Esophagus muscularis mucosa (tissue), 4 donors: ENCODE measurements around the gene TMEM151A.

Experiments
- EP300 ChIP-seq: sonication (generic); formaldehyde crosslinking; IDR thresholded peaks from one replicate; pipeline ENCODE4 v1.6.1; 2017; ENCODE audit warnings: antibody characterized with exemption
- POLR2AphosphoS5 ChIP-seq, 2 donors: sonication (generic); formaldehyde crosslinking; IDR thresholded peaks; one replicate each; pipeline ENCODE4 v1.6.1; 2017; ENCODE audit warnings: antibody characterized with exemption in 2 of 2
- TF ChIP-seq, protein P1 (sequence below), 3 experiments: fragments of 200-600 bp in 2 of 3; fragments of 450-650 bp in 1 of 3; sonication (generic) in 2 of 3; IDR thresholded peaks; one replicate each; pipeline ENCODE4 v1.5.1; 2017 to 2019; ENCODE audit warnings: antibody characterized with exemption in 3 of 3, mild to moderate bottlenecking in 2 of 3, moderate library complexity in 1 of 3

DNA sequence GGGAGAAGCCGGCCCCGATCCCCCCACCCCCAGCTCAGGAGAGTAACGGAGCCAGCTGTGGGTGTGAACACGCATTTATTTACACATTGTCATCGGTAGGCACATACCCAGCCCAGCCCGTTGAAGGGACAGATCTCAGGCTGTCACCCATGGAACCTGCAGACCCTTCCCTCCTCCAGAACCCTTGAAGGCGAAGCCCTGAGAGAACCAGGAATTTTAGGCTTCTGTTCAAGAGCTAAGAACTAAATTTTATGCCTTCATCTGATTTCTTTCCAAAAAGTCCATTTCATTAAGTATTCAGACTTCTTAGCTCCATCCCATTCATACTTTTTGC, 53.6 kb downstream of the TMEM151A start:
- TF ChIP-seq, protein P1, sequence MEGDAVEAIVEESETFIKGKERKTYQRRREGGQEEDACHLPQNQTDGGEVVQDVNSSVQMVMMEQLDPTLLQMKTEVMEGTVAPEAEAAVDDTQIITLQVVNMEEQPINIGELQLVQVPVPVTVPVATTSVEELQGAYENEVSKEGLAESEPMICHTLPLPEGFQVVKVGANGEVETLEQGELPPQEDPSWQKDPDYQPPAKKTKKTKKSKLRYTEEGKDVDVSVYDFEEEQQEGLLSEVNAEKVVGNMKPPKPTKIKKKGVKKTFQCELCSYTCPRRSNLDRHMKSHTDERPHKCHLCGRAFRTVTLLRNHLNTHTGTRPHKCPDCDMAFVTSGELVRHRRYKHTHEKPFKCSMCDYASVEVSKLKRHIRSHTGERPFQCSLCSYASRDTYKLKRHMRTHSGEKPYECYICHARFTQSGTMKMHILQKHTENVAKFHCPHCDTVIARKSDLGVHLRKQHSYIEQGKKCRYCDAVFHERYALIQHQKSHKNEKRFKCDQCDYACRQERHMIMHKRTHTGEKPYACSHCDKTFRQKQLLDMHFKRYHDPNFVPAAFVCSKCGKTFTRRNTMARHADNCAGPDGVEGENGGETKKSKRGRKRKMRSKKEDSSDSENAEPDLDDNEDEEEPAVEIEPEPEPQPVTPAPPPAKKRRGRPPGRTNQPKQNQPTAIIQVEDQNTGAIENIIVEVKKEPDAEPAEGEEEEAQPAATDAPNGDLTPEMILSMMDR (IDR thresholded peaks at IDR 0.05): no peak
- TF ChIP-seq POLR2AphosphoS5 (IDR thresholded peaks at IDR 0.05) (no peak), EP300 (no peak)
